Stimulated activated CD4-positive, alpha-beta T cell treated with anti-CD3 and anti-CD28 coated beads, TNF-alpha, amount 100 ng/mL, for 4 hours (primary cell): ENCODE results near the gene RNF212.
"Not testable (repeated sequence)": the region's sequence is repeated elsewhere in the genome, so short reads cannot be mapped to it uniquely, and the experiment has no call there.

ENCODE experiments used
- DNase-seq, 3 experiments: peaks; one replicate each; pipeline ENCODE4 v3.0.0-alpha.2; 2020; ENCODE audit warnings: low read depth in 3 of 3

RNF212 gene

GRCh38 chr4:1065732-1066131, 47.6 kb downstream of the RNF212 start:
- DNase-seq = no peak

- DNase-seq = no peak
Measured at GRCh38 chr4:1062419-1062818, 50.9 kb downstream of the RNF212 start.

GRCh38 chr4:1061760-1062159, 51.6 kb downstream of the RNF212 start:
- no peak for DNase-seq

GRCh38 chr4:1061056-1061700, 52.2 kb downstream of the RNF212 start:
- no peak for DNase-seq

GRCh38 chr4:1060621-1061020, 52.7 kb downstream of the RNF212 start:
- DNase-seq = no peak

GRCh38 chr4:1060121-1060520, 53.2 kb downstream of the RNF212 start:
- no peak for DNase-seq

GRCh38 chr4:1058997-1059665, 54.2 kb downstream of the RNF212 start:
- DNase-seq = no peak

GRCh38 chr4:1058198-1058996, 55.0 kb downstream of the RNF212 start:
- DNase-seq = no peak

GRCh38 chr4:1057403-1057745, 56.0 kb downstream of the RNF212 start:
- DNase-seq = no peak

GRCh38 chr4:1056671-1057402, 56.5 kb downstream of the RNF212 start:
- no peak for DNase-seq

- peak; percentile 55 to 71 (median 68) for DNase-seq
Measured at GRCh38 chr4:1055721-1056590, 57.4 kb downstream of the RNF212 start.

- not testable (repeated sequence) for DNase-seq
Measured at GRCh38 chr4:1055243-1055701, 58.1 kb downstream of the RNF212 start.

GRCh38 chr4:1054696-1055242, 58.6 kb downstream of the RNF212 start:
- DNase-seq = not testable (repeated sequence)

- DNase-seq = not testable (repeated sequence)
Measured at GRCh38 chr4:1053891-1054290, 59.5 kb downstream of the RNF212 start.

- DNase-seq = no peak
Measured at GRCh38 chr4:1053080-1053661, 60.2 kb downstream of the RNF212 start.

GRCh38 chr4:1052231-1052671, 61.1 kb downstream of the RNF212 start:
- DNase-seq = no peak

- no peak for DNase-seq
Measured at GRCh38 chr4:1051472-1051871, 61.9 kb downstream of the RNF212 start.

- DNase-seq = no peak
Measured at GRCh38 chr4:1050486-1051213, 62.7 kb downstream of the RNF212 start.

- no peak for DNase-seq
Measured at GRCh38 chr4:1049591-1049905, 63.8 kb downstream of the RNF212 start.
